Left hindlimb (tissue), 1 donor: Measurements from ENCODE around the gene RIPK4.
"Not testable (repeated sequence)": the region's sequence is repeated elsewhere in the genome, so short reads cannot be mapped to it uniquely, and the experiment has no call there.

Experiments used
- DNase-seq: peaks from one replicate; pipeline ENCODE4 v3.0.0-alpha.2; 2018

RIPK4 gene

DNA sequence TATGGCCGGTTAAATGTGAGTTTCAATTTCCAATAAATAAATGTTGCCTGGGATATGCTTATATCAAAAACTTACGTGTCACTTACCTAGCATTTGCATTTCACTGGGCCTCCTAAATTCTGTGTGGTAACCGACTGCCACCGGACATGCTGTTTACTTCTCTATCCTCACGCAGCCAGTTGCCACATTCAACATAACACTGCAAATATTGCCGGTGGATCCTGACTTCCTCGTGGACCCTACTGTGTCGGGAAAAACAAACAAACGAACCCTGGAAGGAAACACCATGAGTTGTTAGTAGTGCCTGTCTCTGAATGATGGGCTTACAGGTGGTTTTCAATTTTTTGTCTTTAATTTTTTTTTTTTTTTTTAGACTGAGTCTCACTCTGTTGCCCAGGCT lies 54.1 kb downstream of the RIPK4 start:
- no peak for DNase-seq

DNA sequence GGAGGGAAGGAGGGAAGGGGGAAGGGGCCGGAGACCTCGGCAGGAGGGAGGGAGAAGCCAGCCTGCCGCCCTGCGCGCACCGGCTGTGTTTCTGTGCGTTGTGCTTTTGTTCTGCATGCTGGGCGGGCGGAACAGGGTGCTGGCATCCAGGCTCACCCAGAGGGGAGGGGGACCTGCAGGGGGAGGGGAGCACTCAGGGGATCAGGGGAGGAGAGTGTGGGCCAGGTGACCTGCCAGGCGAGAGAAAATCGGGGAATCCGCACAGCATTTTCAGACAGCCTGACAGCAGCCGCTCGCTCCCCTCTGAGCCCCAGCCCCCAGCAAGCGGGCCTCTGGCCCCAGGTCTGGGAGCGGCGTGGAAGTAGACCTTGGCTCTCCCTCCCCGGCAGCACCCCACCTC lies 54.7 kb downstream of the RIPK4 start:
- no peak for DNase-seq

DNA sequence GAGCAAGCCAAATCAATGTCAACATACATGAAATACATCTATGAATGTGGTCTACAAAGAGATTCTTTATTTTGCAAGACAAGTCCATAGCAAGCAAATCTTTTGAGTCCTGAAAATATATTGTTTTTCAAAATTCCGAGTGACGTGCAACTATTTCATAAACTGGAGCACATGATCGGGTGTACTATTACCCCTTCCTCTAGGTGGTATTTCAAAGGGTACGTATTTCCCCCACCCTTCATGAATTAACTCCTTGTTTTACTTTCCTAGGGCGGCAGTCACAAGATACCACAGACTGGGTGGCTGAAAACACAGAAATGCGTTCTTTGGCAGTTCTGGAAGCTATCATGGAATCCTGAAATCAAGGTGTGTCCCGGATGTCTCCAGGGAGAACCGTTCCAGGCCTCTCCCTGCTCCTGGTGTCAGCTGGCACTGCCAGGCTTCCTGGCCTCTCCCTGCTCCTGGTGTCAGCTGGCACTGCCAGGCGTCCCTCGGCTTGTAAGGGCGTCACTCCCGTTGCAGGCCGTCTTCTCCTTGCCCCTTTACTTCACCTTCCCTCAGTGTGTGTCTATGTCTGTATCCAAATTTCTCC lies 55.3 kb downstream of the RIPK4 start:
- DNase-seq = no peak

DNA sequence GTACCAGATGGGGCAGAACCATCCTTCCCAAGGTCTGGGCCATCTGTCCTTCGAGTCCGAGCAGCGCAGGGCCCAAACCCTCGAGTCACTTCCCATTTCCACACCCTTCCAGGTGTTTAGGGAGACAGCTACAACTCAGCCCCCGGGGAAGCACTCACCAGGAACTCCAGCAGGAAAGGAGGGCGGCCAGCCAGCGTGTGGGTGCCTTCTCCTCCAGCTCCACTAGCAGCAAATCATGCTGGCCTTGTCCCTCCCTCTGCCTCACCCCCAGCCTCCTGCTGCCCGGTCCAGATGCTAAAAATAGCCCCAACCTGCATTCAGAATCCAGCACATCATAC lies 56.1 kb downstream of the RIPK4 start:
- DNase-seq = no peak

DNA sequence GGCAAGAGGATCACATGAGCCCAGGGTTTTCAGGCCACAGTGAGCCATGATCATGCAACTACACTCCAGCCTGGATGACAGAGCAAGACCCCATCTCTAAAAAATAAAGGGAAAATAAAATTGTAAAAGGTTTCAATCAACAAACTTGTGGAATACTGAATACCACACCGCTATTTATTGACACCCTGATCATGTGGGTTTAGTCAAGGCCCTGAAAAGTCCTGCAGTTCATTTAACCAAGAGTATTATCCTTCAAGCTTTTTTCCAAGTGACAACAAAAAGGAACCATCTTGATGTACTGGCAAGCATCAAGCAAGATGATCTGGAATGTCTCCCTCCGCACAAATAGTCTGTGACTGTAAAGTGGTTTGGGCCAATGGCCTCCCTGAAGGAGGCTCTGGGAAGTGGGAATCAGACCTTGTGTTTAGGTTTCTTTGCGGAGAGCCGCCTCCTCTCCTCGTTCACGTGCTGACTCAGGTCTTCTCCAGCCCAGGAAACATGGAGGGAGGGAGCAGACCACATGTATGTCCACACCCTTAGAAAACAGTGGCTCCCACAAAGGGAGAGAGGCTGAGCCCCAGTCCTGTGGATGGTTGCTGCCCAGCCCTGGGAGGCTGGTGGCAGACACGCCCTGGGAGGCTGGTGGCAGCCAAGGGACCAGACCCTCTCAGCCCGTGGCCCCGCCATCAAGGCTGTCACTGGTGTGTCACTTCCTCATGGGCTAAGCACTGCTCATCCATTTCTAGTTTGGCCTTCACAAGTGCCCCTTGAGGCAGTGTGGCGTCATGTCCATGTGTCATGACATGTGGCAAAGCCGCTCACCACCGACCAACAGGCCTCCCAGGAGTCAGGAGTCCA lies 56.7 kb downstream of the RIPK4 start:
- DNase-seq = no peak

DNA sequence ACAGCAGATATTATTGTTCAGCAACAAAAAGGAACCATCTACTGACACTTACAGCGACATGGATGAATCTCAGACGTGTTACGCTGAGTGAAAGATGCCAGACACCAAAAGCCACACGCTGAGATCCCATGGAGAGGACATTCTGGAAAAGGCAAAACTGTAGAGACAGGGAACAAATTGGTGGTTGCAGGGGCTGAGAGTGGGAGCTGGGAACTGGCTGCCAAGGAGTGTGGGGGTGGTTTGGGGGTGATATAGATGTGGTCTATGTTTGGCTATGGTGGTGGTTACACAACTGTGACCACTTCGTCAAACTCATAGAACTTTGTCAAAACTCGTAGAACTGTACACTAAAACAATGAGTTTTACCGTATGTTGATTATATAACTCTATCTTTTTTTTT lies 57.7 kb downstream of the RIPK4 start:
- no peak for DNase-seq

DNA sequence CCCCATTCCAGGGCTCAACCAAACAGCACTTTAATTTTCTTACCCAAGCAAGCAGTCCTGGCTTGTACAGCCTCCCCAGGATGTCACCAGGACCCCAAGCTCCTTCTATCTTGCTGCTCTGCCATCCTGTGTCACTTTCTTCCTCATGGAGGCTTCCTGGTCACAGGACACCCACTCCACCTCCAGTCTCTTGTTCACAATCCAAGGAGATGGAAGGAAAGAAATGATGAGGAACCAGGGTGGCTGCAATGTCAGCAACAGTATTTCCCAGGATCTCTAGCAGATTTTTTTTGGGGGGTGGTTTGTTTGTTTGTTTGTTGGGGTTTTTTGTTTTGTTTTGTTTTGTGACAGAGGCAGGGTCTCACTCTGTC lies 58.9 kb downstream of the RIPK4 start:
- no peak for DNase-seq

DNA sequence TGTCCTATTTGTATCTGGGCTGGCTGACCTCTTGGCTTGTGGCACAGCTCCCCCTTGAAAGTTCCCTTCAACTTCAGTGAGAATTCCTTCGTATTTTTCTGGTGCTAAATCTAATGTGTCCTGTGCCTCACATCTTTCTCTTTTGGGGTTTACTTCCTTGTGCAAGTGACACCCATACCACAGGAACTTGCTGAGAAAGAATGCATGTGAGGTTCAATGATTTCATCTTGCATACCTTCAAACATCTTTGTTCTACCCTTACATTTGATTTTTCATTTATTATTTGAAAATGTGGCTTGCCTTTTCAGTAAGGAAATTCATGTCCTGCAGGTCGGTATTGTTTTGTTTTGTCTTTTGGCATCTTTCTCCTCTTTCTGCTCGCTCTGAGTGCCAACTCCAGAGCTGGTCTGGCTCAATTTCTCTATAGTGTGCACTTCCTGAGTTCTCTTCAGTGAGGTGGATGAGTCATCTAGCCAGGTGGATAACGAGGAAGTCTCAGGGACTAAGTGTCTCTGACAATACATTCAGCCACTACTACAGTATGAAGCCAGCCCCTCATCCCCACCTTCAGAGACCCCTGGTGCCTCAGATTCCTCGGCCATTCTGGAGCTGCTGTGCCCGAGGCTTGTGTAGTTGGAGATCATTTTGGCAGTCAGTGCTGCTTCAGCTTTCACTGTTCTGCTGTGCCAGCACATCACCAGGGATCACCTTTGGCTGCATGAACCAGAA lies 59.5 kb downstream of the RIPK4 start:
- no peak for DNase-seq

DNA sequence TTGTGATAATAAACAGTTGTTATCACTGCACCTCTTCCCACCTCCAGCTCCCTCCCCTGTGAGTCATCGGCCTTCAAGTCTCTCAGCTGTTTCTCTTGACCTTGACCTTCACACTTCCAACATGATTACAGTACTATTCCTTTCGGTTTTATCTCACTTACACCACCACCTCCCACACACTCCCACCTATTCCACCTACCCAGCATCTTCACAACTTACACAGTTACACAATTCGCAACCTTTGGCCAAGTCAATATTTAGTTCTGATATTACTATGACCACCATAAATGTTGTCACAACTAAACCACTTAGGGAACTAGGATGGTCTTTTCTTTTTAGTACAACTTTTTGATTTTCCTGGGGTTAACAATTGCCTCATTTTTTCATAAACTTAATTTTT lies 60.2 kb downstream of the RIPK4 start:
- DNase-seq = no peak

DNA sequence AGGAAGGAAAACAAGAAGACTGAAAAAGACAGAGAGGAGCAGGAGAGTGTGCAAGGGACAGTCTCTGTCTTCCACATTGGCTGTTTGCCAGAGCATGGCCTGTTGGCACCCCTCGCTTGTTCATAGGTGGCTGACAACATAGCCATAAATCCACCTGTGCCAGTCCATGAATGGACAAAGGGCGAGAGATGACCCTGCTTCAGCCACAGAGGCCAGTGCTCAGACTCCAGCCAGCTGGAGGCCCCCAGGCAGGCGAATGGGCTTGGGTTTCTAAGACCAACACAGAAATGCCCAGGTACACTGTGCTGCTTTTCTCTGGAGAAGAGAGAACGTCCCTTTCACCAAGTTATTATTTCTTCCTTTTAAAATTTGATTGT lies 60.6 kb downstream of the RIPK4 start:
- no peak for DNase-seq

DNA sequence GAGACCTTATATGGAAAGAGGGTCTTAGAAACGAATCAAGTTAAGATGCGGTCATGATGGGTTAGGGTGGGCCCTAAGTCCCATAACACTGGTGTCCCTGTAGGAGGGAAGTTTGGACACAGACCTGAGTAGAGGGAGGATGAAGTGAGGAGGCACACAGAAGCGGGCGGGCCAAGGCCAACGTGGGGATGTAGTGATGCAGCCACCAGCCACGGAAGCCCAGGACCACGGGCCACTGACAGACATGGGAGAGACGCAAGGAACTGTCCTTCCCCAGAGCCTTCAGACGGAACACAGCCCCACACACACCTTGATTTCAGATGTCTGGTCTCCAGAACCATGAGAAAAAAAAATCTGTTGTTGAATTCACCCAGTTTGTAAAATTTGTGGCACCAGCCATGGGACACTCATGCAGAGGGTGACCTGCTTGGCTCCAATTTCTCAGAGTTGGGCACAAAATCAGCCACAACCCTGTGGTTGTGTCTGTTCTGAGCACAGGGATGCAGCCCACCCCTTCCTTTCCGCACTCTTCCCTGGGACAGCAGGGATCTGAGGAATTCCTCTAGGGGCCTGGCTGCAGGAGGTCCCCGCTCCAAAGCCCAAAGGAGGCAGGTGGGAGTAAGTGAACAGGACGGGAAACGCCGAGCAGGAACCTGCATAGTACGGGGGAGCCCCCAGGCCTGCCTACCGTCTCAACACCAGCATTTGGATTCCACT lies 61.1 kb downstream of the RIPK4 start:
- DNase-seq = no peak

DNA sequence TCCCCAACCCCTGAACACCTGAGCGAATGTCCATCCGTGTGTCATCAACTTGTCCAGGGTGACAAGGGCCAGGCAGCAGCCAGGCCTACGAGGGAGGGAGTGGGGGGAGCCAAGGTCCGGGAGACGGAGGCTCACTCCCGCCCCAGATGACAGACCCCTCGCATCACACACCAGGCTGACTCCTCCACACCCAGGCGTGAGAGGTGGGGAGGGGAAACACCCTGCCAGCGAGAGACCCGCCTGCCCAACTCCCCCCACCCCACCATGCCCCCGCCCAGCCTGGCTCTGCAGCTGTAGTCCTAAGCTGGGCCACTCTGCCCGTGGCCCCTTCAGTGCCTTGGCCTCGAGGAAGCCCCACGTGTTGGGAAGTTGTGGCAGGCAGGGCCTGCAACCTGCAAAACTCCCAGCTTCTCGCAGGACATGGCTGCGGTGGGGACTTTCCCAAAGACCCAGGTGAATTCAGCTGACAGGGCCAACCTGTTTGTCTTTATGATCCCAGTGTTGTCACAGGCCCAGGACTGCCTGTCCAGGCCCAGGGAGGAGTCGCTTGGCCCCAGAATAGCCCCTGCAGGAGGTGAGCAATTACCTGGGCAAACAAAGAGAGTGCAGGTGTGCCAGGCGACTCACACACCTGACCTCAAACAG lies 62.9 kb downstream of the RIPK4 start:
- no peak for DNase-seq

DNA sequence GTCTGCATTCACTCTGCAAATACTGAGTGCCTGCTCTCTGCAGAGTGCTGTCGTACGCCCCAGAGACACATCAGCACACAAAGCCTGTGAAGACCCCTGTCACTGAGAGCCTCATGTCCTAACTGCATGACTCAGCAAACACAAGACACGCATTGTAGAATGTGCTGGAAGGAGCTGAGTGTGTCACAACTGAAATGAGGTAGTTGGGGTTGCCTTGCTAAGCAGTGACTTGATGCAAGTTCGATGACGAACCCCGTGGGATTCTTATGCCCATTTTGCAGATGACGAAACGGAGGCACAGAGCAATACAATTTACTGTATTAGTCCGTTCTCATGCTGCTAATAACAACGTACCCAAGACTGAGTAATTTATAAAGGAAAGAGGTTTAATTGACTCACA lies 65.1 kb downstream of the RIPK4 start:
- DNase-seq = no peak

DNA sequence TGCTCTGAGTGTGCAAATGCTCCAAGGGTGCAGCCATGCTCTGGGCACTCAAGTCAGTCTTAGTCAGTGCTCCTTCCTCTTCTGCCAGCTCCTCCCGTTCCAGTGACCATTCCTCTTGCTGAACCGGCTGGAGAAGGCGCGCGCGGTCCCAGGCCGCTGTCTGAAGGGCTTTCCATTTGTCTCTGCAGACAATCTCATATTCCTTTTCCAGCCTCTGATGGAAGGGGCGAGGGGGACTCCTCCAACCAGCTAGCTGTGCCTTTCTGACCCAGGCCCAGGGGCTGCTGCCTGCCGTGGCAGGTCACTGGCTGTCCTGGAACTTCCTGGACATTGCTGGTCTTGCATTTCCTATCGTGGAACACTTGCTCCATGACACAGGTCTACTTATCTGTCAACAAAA lies 67.5 kb downstream of the RIPK4 start:
- DNase-seq = no peak

DNA sequence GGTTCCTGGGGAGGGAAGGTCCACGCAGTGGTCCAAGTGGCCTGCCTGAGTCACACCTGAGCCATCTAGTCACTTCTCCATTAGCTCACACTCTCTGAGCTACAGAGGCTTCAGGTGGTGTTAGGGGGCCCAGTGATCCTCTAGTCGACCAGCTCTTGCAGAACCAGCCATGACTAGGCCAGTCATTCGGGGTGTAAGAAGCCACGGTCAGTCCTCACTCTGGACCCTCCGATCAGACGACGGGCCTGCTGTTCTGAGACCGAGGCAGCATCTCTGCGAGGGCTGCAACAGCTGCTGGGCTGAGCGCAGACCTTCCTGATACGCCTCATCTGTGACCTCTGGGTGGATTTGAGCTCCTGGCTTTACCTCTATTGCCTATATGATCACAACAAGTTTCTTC lies 68.8 kb downstream of the RIPK4 start:
- DNase-seq = no peak

DNA sequence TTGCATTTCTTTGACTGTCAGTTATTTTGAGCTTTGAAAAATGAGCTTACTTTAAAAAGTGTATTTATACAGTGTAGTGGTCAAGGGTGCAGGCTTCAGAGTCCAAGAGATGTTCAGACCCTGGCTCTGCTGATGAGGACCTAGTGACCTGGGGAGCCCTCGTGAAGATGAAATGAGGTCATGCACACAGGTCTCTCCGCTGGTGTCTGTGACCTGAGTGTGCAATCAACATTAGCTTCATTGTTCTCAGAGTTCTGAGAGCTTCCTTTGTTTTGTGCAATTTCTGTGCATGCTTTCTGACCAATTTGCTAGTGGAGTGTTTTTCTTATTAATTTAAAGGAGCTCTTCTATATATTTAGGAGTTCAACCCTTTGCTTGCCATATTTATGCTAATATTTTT lies 71.3 kb downstream of the RIPK4 start:
- DNase-seq = no peak

DNA sequence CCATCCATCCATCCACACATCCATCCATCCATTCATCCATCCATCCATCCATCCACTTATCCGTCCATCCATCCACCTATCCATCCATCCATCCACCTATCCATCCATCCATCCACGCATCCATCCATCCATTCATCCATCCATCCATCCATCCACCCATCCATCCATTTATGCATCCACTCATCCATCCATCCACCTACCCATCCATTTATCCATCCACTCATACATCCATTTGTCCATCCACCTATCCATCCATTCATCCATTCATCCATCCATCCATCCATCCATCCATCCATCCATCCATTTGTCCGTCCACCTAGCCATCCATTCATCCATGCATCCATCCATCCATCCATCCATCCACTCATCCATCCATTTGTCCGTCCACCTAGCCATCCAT lies 72.8 kb downstream of the RIPK4 start:
- not testable (repeated sequence) for DNase-seq

DNA sequence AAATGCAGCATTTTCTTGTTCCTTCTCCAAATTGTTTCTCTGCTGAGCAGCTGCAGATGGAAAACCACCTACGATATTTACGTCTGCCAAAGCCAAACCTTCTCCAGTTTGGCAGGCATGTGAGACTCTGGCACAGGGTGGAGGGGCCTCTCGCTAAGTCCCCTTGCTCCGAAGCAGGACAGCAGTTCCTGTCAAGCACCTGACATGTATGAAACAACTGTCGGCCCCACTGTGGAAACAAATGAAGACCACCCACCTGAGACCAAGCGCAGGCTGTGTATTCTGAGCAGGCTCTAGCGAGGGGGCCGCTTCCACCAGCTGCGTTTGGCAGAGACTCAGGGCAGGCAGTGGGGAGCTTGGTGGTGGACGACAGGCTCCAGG lies 74.7 kb downstream of the RIPK4 start:
- DNase-seq = peak; percentile 47

DNA sequence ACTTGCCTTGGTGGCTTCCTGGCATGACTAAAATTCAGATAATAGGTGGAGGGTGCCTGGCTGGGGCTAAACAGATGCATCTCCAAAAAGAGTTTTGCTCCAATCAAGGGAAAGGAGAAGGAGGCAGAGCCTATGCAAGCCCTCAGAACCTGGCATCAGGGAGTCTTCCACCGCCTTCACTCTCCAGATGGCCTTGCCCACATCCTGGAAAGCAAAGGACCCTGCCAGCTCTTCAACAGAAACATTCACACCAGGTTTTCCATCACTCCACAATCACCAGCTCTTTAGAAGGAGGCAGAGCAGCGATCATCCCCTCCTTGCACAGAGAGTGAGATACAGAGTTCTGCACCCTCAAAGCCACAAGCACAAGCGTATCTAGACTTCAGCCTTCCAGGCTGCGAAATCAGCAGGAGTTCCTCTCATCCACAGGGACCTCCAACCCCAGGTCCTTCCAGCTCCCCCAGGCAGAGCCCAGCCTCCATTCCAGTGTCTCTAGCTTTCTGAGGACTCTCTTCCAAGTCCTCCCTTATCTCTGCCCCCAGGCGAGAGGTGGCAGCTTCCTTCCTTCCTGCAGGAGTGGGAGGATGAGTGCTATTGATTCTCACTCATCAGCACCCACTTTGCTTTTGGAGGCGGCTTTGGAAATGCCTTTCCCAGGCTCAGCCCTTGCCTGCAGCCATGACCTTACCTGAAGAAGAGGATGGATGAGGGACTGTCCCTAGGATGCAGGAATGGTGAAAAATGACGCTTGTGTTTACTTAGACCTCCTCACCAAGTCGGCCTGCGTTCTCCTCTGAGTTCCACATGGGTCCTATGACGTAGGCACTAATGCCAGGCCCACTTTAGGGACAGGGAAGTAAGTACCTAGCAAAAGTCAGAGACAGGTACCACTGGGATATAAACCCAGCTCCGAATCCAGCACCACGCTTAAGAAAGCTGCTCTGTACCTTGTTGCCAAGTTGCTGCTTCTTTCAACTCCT lies 75.4 kb downstream of the RIPK4 start:
- no peak for DNase-seq
